ENCODE measurements around the gene SNX13. TPM values are rescaled to one million over a fixed set of nuclear protein-coding genes. Genes with fewer than 3 reads are reported as not detected.

Gene SNX13
- total RNA-seq, 1 donor from 2014 or later: 35.5 TPM

DNA sequence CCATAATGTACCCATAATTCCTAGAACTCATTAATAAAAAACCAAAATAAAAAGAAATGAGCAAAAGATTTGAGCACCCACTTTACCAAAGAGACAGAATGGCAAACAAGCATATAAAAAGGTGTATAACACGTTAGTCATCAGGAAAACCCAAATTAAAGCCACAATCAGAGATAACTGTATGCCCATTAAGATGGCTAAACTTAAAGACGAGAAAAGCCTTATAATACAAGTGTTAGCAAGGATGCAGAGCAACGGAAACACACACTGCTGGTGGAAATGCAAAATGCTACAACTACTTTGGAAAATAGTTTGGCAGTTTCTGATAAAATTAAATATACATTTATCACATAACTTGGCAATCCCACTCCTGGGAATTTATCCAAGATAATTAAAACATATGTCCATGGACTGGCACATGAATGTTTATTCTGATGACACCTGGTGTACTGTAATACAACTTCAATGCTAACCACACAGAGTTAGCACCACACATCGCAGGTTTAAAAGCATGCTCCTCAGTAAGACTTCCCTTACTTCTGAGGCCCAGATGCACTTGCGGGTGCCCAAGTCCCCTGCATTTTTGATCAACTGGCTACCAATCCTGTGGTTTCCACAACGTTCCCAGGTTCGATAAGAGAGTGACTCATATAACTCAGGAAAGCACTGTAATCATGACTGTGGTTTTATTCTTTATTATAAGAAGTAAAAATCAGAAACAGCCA lies 158.6 kb downstream of the SNX13 start:
- H3K27me3 Mint-ChIP-seq (ENCODE audit: low read depth): no peaks in the 10 kb centered on the region
- no peaks in the 10 kb centered on the region for H3K9me3 Mint-ChIP-seq (ENCODE audit: low read depth)
- no peak overlapping the region for H3K4me3 Mint-ChIP-seq (ENCODE audit: unreplicated experiment)
- H3K4me1 Mint-ChIP-seq (ENCODE audit: low read depth): peaks cover 7% of the 10 kb centered on the region
- no peak for DNase-seq (ENCODE audit: low spot score)
- no peaks in the 10 kb centered on the region for H3K36me3 Mint-ChIP-seq (ENCODE audit: low read depth)
- H3K27ac Mint-ChIP-seq (ENCODE audit: unreplicated experiment): peak overlapping the region; percentile 6
- TF ChIP-seq, protein P1, sequence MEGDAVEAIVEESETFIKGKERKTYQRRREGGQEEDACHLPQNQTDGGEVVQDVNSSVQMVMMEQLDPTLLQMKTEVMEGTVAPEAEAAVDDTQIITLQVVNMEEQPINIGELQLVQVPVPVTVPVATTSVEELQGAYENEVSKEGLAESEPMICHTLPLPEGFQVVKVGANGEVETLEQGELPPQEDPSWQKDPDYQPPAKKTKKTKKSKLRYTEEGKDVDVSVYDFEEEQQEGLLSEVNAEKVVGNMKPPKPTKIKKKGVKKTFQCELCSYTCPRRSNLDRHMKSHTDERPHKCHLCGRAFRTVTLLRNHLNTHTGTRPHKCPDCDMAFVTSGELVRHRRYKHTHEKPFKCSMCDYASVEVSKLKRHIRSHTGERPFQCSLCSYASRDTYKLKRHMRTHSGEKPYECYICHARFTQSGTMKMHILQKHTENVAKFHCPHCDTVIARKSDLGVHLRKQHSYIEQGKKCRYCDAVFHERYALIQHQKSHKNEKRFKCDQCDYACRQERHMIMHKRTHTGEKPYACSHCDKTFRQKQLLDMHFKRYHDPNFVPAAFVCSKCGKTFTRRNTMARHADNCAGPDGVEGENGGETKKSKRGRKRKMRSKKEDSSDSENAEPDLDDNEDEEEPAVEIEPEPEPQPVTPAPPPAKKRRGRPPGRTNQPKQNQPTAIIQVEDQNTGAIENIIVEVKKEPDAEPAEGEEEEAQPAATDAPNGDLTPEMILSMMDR (IDR thresholded peaks at IDR 0.05): no peak

- no peak overlapping the region for H3K27ac Mint-ChIP-seq (ENCODE audit: unreplicated experiment)
- no peaks in the 10 kb centered on the region for H3K9me3 Mint-ChIP-seq (ENCODE audit: low read depth)
- DNase-seq (ENCODE audit: low spot score): no peak
- H3K4me3 Mint-ChIP-seq (ENCODE audit: unreplicated experiment): no peak overlapping the region
- no peaks in the 10 kb centered on the region for H3K27me3 Mint-ChIP-seq (ENCODE audit: low read depth)
- H3K4me1 Mint-ChIP-seq (ENCODE audit: low read depth): peaks cover 10% of the 10 kb centered on the region
- H3K36me3 Mint-ChIP-seq (ENCODE audit: low read depth): no peaks in the 10 kb centered on the region
- TF ChIP-seq, protein P1 (IDR thresholded peaks at IDR 0.05): no peak
Observed at GRCh38 chr7:17779381-17779780, 160.9 kb downstream of the SNX13 start.

GRCh38 chr7:17774716-17775288 lies 165.5 kb downstream of the SNX13 start:
- H3K36me3 Mint-ChIP-seq (ENCODE audit: low read depth): no peaks in the 10 kb centered on the region
- peaks cover 6% of the 10 kb centered on the region for H3K4me1 Mint-ChIP-seq (ENCODE audit: low read depth)
- H3K9me3 Mint-ChIP-seq (ENCODE audit: low read depth): no peaks in the 10 kb centered on the region
- H3K27me3 Mint-ChIP-seq (ENCODE audit: low read depth): no peaks in the 10 kb centered on the region
- no peak overlapping the region for H3K27ac Mint-ChIP-seq (ENCODE audit: unreplicated experiment)
- TF ChIP-seq, protein P1 (IDR thresholded peaks at IDR 0.05): no peak
- no peak for DNase-seq (ENCODE audit: low spot score)
- H3K4me3 Mint-ChIP-seq (ENCODE audit: unreplicated experiment): no peak overlapping the region

- Mint-ChIP-seq H3K4me1 (ENCODE audit: low read depth) (peaks cover 6% of the 10 kb centered on the region), H3K9me3 (ENCODE audit: low read depth) (no peaks in the 10 kb centered on the region), H3K27me3 (ENCODE audit: low read depth) (no peaks in the 10 kb centered on the region), H3K36me3 (ENCODE audit: low read depth) (no peaks in the 10 kb centered on the region), H3K27ac (ENCODE audit: unreplicated experiment) (no peak overlapping the region), H3K4me3 (ENCODE audit: unreplicated experiment) (no peak overlapping the region)
- TF ChIP-seq, protein P1 (IDR thresholded peaks at IDR 0.05): no peak
- DNase-seq (ENCODE audit: low spot score): no peak
Observed at GRCh38 chr7:17774248-17774647, 166.0 kb downstream of the SNX13 start.

DNA sequence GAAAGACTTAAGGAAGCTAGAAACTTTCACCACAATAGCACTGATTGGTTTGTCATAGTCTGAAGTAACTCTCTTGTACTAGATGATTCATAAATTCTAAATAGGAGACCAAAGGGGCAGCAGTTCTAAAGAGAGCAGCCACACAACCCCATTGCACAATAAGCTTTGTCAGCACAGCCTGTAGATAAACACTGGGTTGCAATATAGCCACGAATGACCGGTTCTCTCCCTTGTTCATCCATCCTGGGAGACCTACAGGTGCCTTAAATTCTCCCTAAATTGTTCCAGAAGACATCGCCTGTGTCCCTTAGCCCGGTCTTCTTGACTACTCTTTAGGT lies 167.0 kb downstream of the SNX13 start:
- no peak overlapping the region for H3K27ac Mint-ChIP-seq (ENCODE audit: unreplicated experiment)
- no peak overlapping the region for H3K4me3 Mint-ChIP-seq (ENCODE audit: unreplicated experiment)
- no peak for DNase-seq (ENCODE audit: low spot score)
- TF ChIP-seq, protein P1 (IDR thresholded peaks at IDR 0.05): no peak
- H3K9me3 Mint-ChIP-seq (ENCODE audit: low read depth): no peaks in the 10 kb centered on the region
- no peaks in the 10 kb centered on the region for H3K27me3 Mint-ChIP-seq (ENCODE audit: low read depth)
- no peaks in the 10 kb centered on the region for H3K36me3 Mint-ChIP-seq (ENCODE audit: low read depth)
- peaks cover 6% of the 10 kb centered on the region for H3K4me1 Mint-ChIP-seq (ENCODE audit: low read depth)

Measured in chondrocyte (in vitro differentiated cells).